GM19193 (cell line): Measurements from ENCODE around the gene PGAM1.

Experiments used
- POLR2A ChIP-seq: IDR thresholded peaks from 4 replicates; pipeline ENCODE4 v1.6.1; 2011; ENCODE audit not compliant: insufficient read depth, insufficient read length; ENCODE audit errors: extremely low read depth

Gene PGAM1

DNA sequence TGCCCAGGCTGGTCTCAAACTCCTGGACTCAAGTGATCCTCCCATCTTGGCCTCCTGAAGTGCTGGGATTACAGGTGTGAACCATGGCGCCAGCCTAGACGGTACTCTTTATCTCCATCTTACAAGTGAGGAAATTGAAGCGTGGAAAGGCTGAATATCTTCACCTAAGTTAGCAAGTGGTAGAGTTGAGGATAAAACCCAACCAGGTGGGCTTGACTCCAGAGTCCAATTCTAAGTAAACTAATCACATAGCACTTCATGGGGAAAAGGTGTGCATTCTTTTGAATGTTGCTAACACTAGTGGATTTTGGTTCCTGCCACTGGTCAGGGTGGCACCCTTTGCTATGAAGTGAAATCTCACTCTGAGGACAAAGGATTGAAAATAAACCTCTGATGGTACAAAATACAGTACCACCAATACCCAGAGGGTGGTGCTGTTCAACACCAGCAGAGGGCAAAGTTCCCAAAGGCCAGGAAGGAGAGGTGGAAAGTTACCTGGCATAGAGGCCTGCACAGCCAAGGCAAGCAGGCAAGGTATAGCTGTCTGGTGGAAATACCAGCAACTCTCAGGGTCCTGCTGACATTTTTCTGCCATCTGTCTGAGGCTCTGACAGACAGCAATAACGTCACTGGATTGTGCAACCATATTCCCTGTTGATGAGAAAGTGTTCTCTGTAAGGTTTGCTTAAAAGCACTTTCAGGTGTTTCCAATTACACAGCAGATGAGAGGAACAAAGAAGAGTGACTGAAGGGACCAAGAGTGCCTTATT lies 37.6 kb downstream of the PGAM1 start:
- no peak for TF ChIP-seq POLR2A

DNA sequence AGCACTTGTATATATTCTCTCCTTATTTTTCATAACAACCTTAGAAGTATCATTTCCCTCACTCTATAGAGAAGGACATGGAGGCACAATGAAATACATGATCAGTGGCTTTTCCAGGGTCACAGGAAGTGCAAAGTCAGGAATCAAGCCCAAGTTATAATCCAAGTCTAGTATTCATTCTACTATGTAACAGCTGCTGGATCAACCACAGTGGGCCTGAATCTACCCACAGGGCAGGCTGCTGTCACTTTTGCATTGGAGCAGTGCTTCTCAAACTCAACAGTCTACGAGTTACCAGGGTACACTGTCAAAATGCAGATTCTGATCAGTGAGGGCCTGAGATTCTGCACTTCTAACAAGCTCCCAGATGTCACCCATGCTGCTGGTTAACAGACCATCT lies 38.2 kb downstream of the PGAM1 start:
- no peak for TF ChIP-seq POLR2A

- no peak for TF ChIP-seq POLR2A
Observed at GRCh38 chr10:97465982-97466381, 40.0 kb downstream of the PGAM1 start.

GRCh38 chr10:97466755-97467154 lies 40.8 kb downstream of the PGAM1 start:
- TF ChIP-seq POLR2A: no peak

- TF ChIP-seq POLR2A: no peak
Observed at GRCh38 chr10:97468162-97468561, 42.2 kb downstream of the PGAM1 start.

- no peak for TF ChIP-seq POLR2A
Observed at GRCh38 chr10:97474918-97475317, 48.9 kb downstream of the PGAM1 start.

- TF ChIP-seq POLR2A: no peak
Observed at GRCh38 chr10:97475936-97476594, 50.1 kb downstream of the PGAM1 start.

- no peak for TF ChIP-seq POLR2A
Observed at GRCh38 chr10:97479939-97480338, 53.9 kb downstream of the PGAM1 start.

DNA sequence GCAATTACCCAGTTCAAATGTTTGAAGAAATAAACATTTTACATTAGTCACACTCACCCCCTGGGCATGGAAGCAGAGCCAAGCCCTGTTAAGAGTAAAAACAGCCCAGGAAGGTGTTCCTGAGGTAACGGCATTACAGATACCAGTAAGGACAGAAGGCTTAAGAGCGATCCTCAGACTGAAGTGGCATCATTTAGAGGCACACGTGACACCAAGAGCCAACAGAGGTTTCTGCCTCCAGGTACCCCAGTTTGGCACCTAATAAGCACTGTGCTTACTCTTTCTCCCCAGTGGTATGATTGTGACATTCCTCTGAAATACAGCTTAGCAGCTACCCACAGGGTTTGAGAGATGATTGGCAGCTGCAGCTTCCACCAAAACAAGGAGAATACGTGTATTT lies 55.1 kb downstream of the PGAM1 start:
- no peak for TF ChIP-seq POLR2A

- no peak for TF ChIP-seq POLR2A
Observed at GRCh38 chr10:97482381-97482780, 56.4 kb downstream of the PGAM1 start.
